NCI-H1417 (cell line): ENCODE results near the gene SYTL1.
"Not testable (repeated sequence)": the region's sequence is repeated elsewhere in the genome, so short reads cannot be mapped to it uniquely, and the experiment has no call there.

Experiments
- DNase-seq, 3 experiments: peaks; one replicate each; lab custom pipeline; 2025; lab: John Stamatoyannopoulos, UW

The SYTL1 gene

DNA sequence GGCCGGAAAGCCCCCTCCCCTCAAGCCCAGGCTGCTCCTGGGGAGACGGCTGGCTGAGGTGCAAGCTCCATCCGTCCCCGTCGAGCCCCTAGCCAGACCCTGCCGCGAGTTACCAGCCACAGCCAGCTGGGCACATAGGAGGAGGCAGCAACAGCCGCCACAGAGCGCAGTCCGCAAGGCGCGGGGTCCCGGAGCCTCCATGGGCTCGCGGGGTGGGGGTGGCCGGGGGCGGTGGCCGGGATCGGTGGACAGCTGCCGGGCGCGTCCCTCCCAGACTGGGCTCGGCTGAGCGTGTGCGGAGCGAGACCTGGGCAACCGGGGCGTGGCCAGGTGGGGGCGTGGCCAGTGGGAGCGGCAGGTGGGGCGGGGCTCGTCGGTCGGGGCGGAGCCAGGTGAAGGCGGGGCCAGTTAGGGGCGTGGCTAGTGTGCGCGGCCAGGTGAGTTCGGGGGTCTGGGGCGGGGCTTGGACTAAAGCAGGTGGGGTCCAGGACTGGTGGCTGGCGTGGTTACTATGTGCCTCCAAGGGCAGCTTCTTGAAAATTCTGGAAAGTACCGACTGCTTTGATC is 41.3 kb downstream of the SYTL1 start, which contains the start of gene CD164L2:
CD164L2 (minus strand) TSS at position 295 of the 567 bp plus-strand sequence; CDS start at position 201, 94 bp downstream.
- DNase-seq = peak; percentile 59 to 71 (median 65)

DNA sequence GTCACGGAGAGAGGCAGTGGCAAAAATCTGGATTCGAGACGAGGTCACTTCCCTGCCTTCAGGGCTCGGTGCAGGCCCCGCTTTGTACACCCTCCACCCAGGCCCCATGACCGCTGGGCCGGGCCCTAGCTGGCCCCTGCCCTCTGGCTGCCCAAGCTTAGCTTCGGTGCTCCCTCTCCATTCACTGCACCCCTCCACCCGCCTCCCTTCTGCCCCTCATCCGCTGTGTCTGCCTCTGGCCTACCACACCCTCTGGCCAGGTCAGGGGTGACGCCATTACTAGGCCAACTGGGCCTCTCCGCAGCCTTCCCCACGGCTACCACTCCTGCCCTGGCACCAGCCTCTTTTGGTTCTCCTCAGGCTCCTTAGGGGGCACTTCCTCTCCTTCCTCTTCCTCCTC is 41.8 kb downstream of the SYTL1 start:
- no peak for DNase-seq

DNA sequence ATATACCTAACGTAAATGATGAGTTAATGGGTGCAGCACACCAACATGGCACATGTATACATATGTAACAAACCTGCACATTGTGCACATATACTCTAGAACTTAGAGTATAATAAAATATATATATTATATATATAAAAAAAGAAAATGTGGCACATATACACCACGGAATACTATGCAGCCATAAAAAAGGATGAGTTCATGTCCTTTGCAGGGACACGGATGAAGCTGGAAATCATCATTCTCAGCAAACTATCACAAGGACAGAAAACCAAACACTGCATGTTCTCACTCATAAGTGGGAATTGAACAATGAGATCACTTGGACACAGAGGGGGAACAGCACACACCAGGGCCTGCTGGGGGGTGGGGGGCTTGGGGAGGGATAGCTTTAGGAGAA is 43.0 kb downstream of the SYTL1 start:
- not testable (repeated sequence) for DNase-seq

DNA sequence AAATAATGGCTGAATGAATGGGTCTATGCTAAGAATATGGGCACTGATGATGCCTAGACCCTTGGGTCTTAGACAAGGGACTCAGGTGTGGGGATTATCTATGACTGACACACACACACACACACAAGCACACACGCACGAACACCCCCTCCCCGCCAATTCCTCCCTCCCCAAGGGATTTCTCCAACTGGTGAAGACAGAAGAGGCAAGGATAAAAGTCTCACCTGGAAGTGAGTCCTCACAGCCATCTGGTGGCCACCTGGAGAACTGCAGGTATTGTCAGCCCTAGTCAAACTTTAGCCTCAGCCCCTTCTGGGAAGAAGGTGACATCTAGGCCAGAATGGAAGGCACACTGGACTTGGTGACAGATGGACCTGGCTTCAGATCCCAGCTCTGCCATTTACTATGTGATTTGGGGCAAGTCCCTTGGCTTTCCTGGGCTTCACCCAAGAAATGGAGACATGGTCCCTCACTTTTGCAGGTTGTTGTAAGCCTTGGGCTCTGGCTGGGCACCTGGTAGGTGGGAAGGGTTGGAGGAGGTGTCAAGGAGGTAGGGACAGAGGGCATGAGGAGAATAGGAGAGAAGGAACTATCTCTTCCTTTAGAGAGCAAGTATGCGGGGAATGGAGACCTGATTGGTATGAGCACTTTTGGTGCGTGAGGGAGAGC is 46.6 kb downstream of the SYTL1 start:
- DNase-seq = peak; percentile 58 to 82 (median 80)

DNA sequence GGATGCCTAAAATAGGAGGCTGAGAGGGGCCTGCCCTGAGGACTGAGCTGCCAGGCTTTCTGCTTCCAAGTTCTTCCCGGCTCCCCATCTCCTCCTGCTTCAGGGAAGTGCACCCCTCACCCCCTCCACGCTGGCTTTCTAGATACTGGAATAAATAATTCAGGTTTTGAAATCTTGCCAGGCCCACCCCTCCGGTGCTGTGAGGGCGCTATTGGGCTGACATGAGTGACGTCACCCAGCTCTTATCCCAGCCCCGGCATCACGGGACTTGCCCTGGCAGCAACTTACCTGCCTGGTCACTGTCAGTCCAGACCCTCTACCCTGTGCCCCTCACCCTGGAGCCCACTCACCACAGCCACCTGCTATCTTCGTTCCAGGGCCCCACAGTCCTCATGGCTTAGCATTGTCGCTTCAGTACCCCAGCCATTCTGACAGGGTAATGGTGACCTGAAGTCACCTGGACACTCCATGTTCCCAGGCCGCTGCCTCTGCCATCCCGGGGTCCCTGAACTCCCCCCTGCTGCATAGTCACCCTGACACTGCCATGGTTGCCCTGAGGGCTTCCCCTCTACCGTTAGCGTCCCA is 49.8 kb downstream of the SYTL1 start:
- no peak for DNase-seq

DNA sequence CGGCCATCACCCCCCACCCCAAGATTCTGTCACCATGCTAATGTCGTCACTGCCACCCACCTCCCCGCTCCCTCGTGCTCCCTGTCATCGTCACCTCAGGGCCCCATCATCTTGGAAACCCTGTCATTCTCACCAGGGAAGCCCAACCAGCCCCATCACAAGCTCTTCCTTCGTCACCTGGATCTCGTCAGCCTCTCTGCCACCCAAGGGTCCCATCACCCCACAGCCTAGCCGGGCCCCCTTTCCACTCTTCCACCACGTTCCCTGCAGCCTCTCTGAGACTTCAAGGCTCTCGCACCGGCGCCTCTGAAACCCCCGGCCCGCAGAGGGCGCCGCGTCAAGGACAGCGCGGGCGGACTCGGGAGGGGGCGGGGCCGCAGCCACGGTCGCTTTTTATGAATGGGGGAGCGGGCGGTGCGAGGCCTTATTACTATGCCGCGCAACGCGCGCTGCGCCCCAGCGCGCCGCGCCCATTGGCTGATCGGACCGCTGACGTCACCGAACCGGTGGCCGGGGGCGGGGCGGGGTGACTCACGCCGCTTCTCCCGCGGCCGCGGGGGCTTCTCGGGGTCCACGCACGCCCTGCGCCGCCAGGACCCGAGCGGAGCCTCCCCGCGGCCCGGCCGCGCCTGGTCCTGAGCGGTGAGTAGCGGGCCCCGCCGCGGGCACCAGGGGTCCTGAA is 50.4 kb downstream of the SYTL1 start, which contains the start of gene GPR3:
GPR3 (plus strand) TSS at position 527 of the 682 bp plus-strand sequence. CDS start 1,177 bp downstream, outside the sequence.
- peak; percentile 89 to 93 (median 92) for DNase-seq

DNA sequence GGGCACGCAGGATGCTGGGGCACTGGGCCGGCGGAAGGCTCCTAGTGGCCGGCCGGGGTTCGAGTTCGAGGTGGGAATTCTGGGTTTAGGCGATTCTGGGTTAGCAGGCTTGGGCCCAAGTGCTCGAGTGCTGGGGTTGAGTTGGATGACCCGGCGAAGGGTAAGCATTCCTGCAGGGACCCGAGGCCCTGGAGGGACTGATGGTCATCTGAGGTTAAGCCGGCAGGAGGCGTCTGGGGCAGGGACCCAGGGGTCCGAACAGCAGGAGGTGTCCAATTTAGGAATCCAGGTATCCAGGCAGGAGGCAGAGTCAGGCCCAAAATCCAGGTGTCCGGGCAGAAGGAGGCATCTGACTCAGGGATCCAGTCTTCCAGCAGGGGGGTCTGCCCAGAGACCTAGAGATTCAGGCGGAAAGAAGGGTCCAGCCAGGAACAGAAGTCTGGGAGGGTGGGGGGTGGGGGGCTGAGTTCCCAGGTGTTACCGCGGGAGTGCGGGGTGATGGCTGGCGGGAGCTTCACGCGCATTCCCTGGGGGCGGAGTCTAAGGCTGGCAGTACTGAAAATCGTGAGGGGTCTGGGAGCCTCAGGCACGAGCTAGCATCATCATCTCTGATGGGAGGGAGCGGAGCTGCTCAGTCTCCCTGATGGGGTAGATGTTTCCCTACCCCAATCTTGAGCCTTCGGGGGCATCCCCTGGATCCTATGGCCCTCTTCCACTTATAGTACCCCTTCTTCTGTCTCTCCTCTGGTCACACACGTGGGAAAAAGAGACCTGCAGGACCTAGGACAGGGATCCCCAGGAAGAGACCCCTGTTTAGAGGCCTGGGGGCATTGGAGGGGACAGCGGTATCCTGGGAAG is 51.2 kb downstream of the SYTL1 start:
- DNase-seq = peak in 2 of 3 experiments; percentile 56 to 60

DNA sequence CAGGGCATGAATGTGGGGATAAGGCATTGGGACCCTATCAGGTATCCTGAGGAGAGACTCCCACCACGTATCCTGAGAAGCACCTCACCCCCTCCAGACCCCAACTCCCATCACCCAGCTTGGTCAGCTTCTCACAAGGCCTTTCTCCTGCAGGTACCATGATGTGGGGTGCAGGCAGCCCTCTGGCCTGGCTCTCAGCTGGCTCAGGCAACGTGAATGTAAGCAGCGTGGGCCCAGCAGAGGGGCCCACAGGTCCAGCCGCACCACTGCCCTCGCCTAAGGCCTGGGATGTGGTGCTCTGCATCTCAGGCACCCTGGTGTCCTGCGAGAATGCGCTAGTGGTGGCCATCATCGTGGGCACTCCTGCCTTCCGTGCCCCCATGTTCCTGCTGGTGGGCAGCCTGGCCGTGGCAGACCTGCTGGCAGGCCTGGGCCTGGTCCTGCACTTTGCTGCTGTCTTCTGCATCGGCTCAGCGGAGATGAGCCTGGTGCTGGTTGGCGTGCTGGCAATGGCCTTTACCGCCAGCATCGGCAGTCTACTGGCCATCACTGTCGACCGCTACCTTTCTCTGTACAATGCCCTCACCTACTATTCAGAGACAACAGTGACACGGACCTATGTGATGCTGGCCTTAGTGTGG is 51.9 kb downstream of the SYTL1 start:
- no peak for DNase-seq

DNA sequence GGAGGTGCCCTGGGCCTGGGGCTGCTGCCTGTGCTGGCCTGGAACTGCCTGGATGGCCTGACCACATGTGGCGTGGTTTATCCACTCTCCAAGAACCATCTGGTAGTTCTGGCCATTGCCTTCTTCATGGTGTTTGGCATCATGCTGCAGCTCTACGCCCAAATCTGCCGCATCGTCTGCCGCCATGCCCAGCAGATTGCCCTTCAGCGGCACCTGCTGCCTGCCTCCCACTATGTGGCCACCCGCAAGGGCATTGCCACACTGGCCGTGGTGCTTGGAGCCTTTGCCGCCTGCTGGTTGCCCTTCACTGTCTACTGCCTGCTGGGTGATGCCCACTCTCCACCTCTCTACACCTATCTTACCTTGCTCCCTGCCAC is 52.4 kb downstream of the SYTL1 start:
- no peak for DNase-seq

GRCh38 chr1:27394925-27395324 is 53.1 kb downstream of the SYTL1 start:
- DNase-seq = no peak

DNA sequence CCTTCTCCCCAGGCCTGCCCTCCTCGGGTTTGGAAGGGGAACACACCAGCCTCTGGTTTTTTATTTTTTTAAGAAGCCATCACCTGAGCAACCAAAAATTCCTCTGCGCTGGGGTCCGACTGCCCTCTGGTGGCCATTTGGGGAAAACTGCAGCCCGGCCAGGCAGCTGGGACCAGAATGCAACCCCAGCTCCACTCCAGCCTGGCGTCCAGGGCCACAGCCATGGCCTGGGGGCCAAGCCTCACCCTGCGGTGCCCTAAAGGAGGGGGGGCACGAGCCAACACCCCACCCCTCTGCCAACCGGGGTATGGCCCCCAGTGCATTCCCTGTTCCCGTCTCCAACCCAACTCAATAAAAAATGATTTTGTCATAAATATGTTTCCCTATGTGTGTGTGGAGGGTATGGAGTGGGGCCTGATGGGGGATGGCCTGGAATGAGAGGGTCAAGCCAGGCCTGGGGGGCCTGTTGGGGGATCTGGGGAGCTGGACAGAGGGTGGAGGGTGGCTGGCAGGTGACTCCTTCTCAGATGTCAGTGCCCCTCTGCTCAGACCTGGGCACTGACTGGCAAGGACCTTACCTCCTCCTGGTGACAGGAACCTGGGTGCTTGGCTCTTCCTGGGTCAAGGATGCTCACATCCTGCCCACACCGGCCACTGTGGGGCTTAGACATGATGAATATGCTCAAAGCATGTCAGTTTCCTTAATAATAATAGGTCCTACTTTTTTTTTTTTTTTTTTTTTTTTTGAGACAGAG is 53.8 kb downstream of the SYTL1 start:
- DNase-seq = peak; percentile 52 to 78 (median 73)

- no peak for DNase-seq
Observed at GRCh38 chr1:27397110-27397509, 55.3 kb downstream of the SYTL1 start.

DNA sequence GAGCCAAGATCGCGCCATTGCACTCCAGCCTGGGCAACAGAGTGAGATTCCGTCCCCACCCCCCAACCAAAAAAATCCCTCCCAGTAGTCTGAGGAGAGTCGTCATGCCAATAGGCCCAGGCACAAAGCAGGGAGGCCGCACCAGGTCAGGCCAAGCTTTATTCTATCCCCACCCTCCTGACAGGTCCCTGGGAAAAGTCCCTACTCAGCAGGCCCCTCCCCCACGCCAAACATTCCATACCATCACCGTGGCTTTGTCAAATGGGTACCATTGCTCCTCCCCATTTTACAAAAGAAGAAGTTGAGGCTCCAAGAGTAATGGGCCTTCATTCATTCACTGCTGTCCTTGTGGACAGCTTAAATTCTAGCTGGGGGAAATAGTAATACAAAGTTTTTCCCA is 55.9 kb downstream of the SYTL1 start:
- no peak for DNase-seq

DNA sequence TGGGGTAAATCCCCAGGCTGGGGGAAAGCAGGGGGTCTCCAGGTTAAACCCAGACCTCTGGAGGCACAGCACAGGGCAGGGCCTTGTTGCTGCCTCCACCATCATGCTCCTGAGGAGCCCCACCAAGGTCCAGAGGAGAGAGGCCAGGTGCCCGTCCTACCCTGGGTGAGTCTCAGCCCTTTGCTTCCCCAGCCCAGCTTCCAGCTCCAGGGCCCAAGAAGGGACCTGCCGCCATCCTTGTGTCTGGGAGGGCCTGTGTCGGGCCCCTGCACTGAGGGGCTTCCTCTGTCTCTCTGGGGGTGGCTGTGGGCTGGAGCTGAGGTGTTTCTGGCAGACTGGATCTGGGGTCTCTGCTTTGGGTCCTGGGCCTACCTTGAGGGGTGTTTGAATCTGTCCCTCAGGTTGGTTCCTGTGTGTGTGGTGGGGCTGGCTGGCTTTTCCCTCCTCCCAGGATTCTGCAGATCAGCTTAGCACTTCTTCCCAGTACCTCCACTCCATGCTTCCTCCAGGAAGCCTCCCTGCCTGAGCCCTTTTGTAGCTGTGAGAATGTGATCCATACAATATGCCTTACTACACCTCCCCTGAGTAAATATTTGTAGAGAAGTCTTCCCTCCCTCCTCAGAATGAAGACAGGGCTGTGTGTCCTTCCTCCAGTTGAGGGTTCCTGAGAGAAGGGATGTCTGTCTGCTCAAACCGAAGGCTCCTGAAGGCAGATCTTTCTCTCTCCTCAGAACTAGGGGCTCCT is 56.8 kb downstream of the SYTL1 start:
- DNase-seq = no peak

DNA sequence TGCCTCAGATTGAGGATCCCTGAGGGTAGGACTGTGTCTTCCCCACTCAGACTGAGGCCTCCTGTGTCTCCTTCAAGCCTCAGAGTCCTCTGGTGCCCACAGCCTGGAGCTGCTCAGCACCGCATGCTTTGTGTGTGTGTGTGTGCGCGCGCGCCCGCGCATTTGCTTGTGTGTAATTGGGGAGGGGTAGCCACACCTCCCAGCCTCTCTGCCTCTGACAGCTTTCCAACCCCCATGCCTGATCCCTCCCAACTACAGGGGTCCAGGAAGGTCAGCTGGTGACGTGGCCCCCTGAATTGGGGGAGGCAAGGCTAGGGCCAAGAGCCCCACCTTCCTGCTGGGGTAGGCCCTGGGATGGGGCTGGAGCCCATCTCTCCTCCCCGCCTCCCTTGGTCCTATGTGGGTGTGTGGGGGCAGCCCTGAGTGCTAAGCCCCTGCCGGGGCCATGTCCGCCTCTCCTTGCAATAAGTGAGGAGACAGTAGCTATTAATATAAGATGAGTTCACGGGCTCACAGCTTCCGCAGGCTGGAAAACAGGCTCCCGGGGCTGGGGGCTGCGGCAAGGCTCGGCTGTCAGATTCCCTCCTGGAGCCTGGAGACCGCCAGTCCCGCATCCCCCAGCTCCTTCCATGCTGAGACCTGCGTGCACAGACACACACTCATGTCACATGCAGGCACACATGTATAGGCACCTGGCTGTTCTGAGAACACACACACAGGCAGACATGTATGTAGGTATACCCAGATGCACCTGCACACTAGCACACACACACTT is 57.6 kb downstream of the SYTL1 start:
- DNase-seq = peak in 2 of 3 experiments; percentile 21 to 46

- DNase-seq = no peak
Observed at GRCh38 chr1:27400082-27400962, 58.5 kb downstream of the SYTL1 start.

GRCh38 chr1:27400963-27401341 is 59.1 kb downstream of the SYTL1 start:
- no peak for DNase-seq

DNA sequence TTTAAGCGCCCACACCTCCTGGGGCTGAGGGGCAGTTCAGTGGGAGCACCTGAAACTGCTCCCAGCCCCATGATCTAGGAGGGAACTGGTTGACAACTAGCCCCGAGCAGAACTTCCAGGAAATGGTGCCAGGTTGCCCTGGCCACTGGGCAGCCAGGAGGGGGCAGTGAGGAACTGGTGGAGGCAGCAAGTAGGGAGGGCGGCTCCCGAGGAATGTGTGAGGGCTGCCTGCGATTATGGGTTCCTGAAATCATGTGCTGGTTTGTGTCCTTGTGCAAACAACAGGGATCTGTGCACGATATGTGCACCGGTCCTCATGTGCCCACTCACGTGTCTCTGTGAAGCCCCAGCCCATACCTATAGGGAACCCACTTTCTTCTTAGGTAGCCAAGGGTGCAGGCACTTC is 60.5 kb downstream of the SYTL1 start:
- DNase-seq = no peak
